Hepatocyte (in vitro differentiated cells): Measurements from ENCODE around the gene PRDM13. TPM values are rescaled to one million over a fixed set of nuclear protein-coding genes. Genes with fewer than 3 reads are reported as not detected.

Experiments used
- DNase-seq: peaks from one replicate; pipeline ENCODE4 v3.0.0-alpha.2; 2016; ENCODE audit warnings: low spot score
- H2AFZ ChIP-seq: fragments of 200-600 bp; sonication (generic); 2 replicates; pipeline ENCODE4 v1.6.0; 2016; ENCODE audit warnings: antibody characterized with exemption, mild to moderate bottlenecking
- H3K27ac ChIP-seq: fragments of 200-600 bp; sonication (generic); 2 replicates; pipeline ENCODE4 v1.5.1; 2016; ENCODE audit warnings: mild to moderate bottlenecking
- H3K27me3 ChIP-seq: fragments of 200-600 bp; sonication (generic); 2 replicates; pipeline ENCODE4 v1.6.1; 2016
- H3K36me3 ChIP-seq: fragments of 200-600 bp; sonication (generic); replicated peaks from 2 replicates; pipeline ENCODE4 v1.5.1; 2016; ENCODE audit warnings: low read depth; ENCODE audit not compliant: insufficient read depth
- H3K4me1 ChIP-seq: fragments of 200-600 bp; sonication (generic); 2 replicates; pipeline ENCODE4 v1.5.1; 2016; ENCODE audit warnings: mild to moderate bottlenecking, moderate library complexity; ENCODE audit not compliant: insufficient read depth
- H3K4me2 ChIP-seq: fragments of 200-600 bp; sonication (generic); 2 replicates; pipeline ENCODE4 v1.6.0; 2016
- H3K4me3 ChIP-seq: fragments of 200-600 bp; sonication (generic); 2 replicates; pipeline ENCODE4 v1.5.1; 2016; ENCODE audit warnings: mild to moderate bottlenecking
- H3K79me2 ChIP-seq: fragments of 200-600 bp; sonication (generic); 2 replicates; pipeline ENCODE4 v1.6.0; 2017; ENCODE audit warnings: mild to moderate bottlenecking
- H3K9me2 ChIP-seq: fragments of 200-600 bp; sonication (generic); replicated peaks from 2 replicates; pipeline ENCODE4 v1.6.0; 2017; ENCODE audit warnings: mild to moderate bottlenecking; ENCODE audit not compliant: insufficient read depth
- H3K9me3 ChIP-seq: fragments of 200-600 bp; sonication (generic); 2 replicates; pipeline ENCODE4 v1.5.1; 2016; ENCODE audit warnings: low read depth, mild to moderate bottlenecking
- H4K20me1 ChIP-seq: fragments of 200-600 bp; sonication (generic); 2 replicates; pipeline ENCODE4 v1.6.0; 2016; ENCODE audit warnings: mild to moderate bottlenecking; ENCODE audit not compliant: insufficient read depth, poor library complexity, severe bottlenecking
- CTCF ChIP-seq: fragments of 200-600 bp; sonication (generic); IDR thresholded peaks from 2 replicates; pipeline ENCODE4 v1.5.1; 2016; ENCODE audit warnings: antibody characterized with exemption, mild to moderate bottlenecking; ENCODE audit not compliant: poor library complexity
- EZH2 ChIP-seq: fragments of 200-600 bp; sonication (generic); IDR thresholded peaks from 2 replicates; pipeline ENCODE4 v1.6.1; 2016; ENCODE audit warnings: antibody characterized with exemption, mild to moderate bottlenecking, borderline replicate concordance
- EZH2phosphoT487 ChIP-seq: fragments of 200-600 bp; sonication (generic); IDR thresholded peaks from one replicate; pipeline ENCODE4 v1.6.1; 2018; ENCODE audit warnings: antibody characterized with exemption, mild to moderate bottlenecking, low read depth, moderate library complexity; ENCODE audit not compliant: unreplicated experiment, severe bottlenecking
- WGBS: methylation state at CpG from one replicate; pipeline ENCODE4 v1.1.6; 2016; ENCODE audit warnings: low lambda C conversion rate; ENCODE audit errors: missing lambda C conversion rate; 5-methylcytosine and 5-hydroxymethylcytosine counted together
- polyA plus RNA-seq: library from polyadenylated mRNA; unstranded; fragments of >200 nt; fragmentation: Nextera tagmentation; extraction: Ambion mirVana; gene quantifications from 2 replicates; pipeline ENCODE4 v1.2.1, GENCODE V29; 2016
- total RNA-seq: library from RNA; depleted of rRNA; stranded (reverse); fragments of >200 nt; gene quantifications from 2 replicates; pipeline ENCODE4 v1.2.3, GENCODE V29; 2014

The PRDM13 gene
- total and polyA plus RNA-seq, 2 experiments from 2014 or later: not detected

GRCh38 chr6:99608059-99608885 is 1.6 kb downstream of the PRDM13 start:
- no peak overlapping the region for H3K4me3 ChIP-seq
- H2AFZ ChIP-seq: no peak overlapping the region
- H3K4me2 ChIP-seq: no peak overlapping the region
- no peak for DNase-seq
- H4K20me1 ChIP-seq: no peaks in the 10 kb centered on the region
- no peaks in the 10 kb centered on the region for H3K9me2 ChIP-seq
- no peak overlapping the region for H3K27ac ChIP-seq
- no peaks in the 10 kb centered on the region for H3K9me3 ChIP-seq
- H3K27me3 ChIP-seq: peaks cover 100% of the 10 kb centered on the region
- TF ChIP-seq EZH2: no peak
- TF ChIP-seq EZH2phosphoT487: no peak
- no peak for TF ChIP-seq CTCF
- H3K4me1 ChIP-seq: peaks cover 16% of the 10 kb centered on the region
- H3K79me2 ChIP-seq: no peaks in the 10 kb centered on the region
- 6% methylated on average over 29 of the region's 29 CpGs for WGBS
- no peaks in the 10 kb centered on the region for H3K36me3 ChIP-seq

GRCh38 chr6:99608886-99609482 is 2.4 kb downstream of the PRDM13 start:
- H3K9me2 ChIP-seq: no peaks in the 10 kb centered on the region
- H3K27ac ChIP-seq: no peak overlapping the region
- H2AFZ ChIP-seq: no peak overlapping the region
- H3K4me1 ChIP-seq: peaks cover 12% of the 10 kb centered on the region
- no peaks in the 10 kb centered on the region for H3K9me3 ChIP-seq
- H3K4me2 ChIP-seq: no peak overlapping the region
- peaks cover 99% of the 10 kb centered on the region for H3K27me3 ChIP-seq
- no peak for DNase-seq
- no peaks in the 10 kb centered on the region for H3K36me3 ChIP-seq
- TF ChIP-seq EZH2phosphoT487 (no peak), CTCF (no peak), EZH2 (peak; percentile 69)
- 13% methylated on average over 24 of the region's 24 CpGs for WGBS
- no peaks in the 10 kb centered on the region for H3K79me2 ChIP-seq
- H4K20me1 ChIP-seq: no peaks in the 10 kb centered on the region
- no peak overlapping the region for H3K4me3 ChIP-seq

GRCh38 chr6:99609905-99610489 is 3.4 kb downstream of the PRDM13 start:
- H3K9me2 ChIP-seq: no peaks in the 10 kb centered on the region
- H3K4me3 ChIP-seq: no peak overlapping the region
- no peak for DNase-seq
- WGBS: 34% methylated on average over 2 of the region's 2 CpGs
- H2AFZ ChIP-seq: no peak overlapping the region
- H3K9me3 ChIP-seq: no peaks in the 10 kb centered on the region
- H3K4me2 ChIP-seq: no peak overlapping the region
- H3K79me2 ChIP-seq: no peaks in the 10 kb centered on the region
- H3K4me1 ChIP-seq: peaks cover 16% of the 10 kb centered on the region
- no peaks in the 10 kb centered on the region for H3K36me3 ChIP-seq
- H3K27ac ChIP-seq: no peak overlapping the region
- TF ChIP-seq EZH2phosphoT487 (no peak), EZH2 (no peak)
- H4K20me1 ChIP-seq: no peaks in the 10 kb centered on the region
- H3K27me3 ChIP-seq: peaks cover 99% of the 10 kb centered on the region

- no peaks in the 10 kb centered on the region for H3K9me3 ChIP-seq
- no peak for TF ChIP-seq CTCF
- no peak for TF ChIP-seq EZH2phosphoT487
- TF ChIP-seq EZH2: no peak
- H3K36me3 ChIP-seq: no peaks in the 10 kb centered on the region
- no peak overlapping the region for H3K4me3 ChIP-seq
- 20% methylated on average over 3 of the region's 3 CpGs for WGBS
- no peaks in the 10 kb centered on the region for H3K79me2 ChIP-seq
- no peak overlapping the region for H2AFZ ChIP-seq
- H3K9me2 ChIP-seq: no peaks in the 10 kb centered on the region
- H3K4me2 ChIP-seq: no peak overlapping the region
- no peaks in the 10 kb centered on the region for H4K20me1 ChIP-seq
- DNase-seq: no peak
- H3K27me3 ChIP-seq: peaks cover 99% of the 10 kb centered on the region
- peaks cover 16% of the 10 kb centered on the region for H3K4me1 ChIP-seq
- H3K27ac ChIP-seq: no peak overlapping the region
Measured at GRCh38 chr6:99611148-99611547, 4.5 kb downstream of the PRDM13 start.
